Stimulated activated CD4-positive, alpha-beta T cell treated with anti-CD3 and anti-CD28 coated beads, TNF-alpha, amount 100 ng/mL, for 4 hours (primary cell): ENCODE measurements around the gene ANKRD45.
A peak's percentile ranks its signal among the peaks of the same experiment; 100 is the strongest.
"Not testable (repeated sequence)": the region's sequence is repeated elsewhere in the genome, so short reads cannot be mapped to it uniquely, and the experiment has no call there.

ENCODE experiments used
- DNase-seq, 3 experiments: peaks; one replicate each; pipeline ENCODE4 v3.0.0-alpha.2; 2020; ENCODE audit warnings: low read depth in 3 of 3

The ANKRD45 gene

DNA sequence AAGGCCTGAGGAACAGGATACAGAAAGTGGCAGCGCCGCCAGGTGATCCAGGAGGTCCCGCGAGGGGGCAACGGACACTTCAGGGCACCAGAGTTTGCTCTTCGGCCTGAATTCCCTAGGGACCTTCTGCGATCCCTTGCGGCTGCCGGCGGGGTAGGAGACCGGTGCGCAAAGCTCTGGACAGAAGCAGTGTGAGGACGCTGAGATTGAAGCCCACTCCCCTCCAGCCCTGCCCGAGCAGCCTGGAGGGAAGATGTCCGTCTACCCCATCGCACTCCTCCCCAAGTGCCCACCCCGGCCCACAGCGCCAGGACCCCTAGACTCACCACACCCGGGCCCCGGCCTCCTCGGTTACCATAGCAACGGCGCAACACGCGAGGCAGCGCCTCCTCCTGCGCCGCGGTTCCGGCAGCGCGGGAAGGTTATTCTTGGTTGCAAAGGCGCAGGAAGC lies at the start of gene ANKRD45:
ANKRD45 (minus strand) TSS at position 361 of the 451 bp plus-strand sequence. CDS start 10,433 bp downstream, outside the sequence.
- DNase-seq, result no peak

DNA sequence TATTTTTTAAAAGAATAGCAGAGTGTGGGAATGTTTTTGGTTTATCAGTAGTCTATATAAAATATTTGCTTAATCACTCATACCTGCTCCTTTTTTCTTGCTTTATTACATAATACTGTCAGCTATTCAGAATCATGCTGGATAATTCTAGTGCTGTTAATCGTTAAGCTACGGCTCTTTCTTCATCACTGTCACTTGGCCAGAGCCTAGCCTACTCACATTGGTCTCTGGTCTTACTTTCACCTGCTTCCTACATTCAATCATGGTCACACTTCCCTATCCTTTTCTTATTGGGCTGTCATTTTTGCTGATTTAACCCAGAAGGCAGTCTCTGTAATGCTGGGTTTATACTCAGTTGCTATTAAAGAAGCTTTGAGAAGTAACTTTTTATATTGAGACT lies 47.6 kb upstream of the ANKRD45 start:
- no peak for DNase-seq

DNA sequence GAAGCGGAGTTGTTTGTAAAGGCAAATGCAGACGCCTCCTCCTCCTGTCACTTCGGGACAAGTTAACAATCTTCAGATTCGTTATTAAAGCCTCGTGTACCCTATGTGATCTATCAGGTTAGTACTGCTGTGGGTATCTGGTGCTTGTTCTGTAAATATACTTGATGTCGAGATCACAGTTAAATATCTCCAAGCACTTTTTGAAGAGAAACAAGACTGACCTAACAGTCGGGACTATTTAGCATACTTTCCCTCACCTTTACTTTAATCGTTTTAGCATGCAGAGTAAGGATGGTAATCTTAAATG lies 45.8 kb upstream of the ANKRD45 start:
- DNase-seq, result no peak

DNA sequence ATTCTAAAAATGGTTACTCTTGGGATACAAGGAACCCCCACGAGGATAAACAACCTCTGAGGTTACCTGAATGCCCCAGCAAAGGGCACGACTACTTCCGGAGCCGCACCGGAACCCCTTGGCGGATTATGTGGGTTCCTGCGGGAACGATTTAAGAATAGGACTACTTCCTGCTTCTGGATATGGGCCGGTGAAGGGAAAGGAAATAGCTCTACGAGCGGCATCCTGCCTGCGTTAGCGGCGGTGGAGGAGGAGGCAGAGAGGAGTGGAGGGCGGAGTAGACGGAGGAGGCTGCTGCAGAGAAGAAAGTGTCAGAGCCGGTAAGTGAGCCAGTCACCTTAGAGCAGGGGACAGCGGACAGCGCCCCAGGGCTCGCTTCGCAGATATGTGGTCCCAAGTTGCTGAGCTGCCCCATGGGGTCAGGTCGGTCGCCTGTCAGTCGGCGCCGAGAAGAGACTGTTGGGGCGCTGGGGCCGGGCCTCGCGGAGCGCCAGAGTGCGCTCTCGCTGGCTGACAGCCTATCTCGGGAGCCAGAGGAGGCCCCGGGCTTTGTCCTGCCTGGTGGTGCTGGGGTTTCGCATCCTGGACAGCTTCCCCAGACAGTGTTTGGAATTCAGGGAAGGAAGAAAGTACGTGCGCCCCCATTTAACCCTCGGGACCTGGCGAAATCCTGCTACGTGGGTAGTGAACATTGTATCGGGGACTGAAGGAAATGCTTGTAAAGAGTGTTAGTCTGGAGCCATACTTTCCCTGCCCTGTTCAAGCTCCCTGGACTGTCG lies 45.3 kb upstream of the ANKRD45 start, which contains the start of gene KLHL20:
KLHL20 (plus strand) TSS at position 223 of the 779 bp plus-strand sequence. CDS start 1,063 bp downstream, outside the sequence.
- peak; percentile 57 to 70 (median 69) for DNase-seq

DNA sequence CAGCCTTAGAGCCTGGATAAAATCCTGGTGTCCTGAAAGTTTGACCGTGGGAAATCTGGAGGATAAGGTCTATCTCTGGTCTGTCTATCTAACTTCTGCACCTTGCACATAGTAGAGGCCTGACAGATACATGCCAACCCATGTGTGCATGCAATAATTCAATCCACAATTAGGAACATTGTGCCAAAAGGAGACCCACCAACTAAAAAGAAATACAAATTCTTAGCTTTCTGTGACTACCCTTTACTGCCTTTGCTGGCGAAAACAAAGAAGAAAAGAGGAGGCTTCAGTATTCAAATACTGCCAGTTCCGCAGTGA lies 44.7 kb upstream of the ANKRD45 start:
- DNase-seq, result no peak

GRCh38 chr1:173708787-173709186 lies 39.1 kb upstream of the ANKRD45 start:
- DNase-seq, result no peak

- DNase-seq, result no peak
Measured at GRCh38 chr1:173705117-173705516, 35.5 kb upstream of the ANKRD45 start.

DNA sequence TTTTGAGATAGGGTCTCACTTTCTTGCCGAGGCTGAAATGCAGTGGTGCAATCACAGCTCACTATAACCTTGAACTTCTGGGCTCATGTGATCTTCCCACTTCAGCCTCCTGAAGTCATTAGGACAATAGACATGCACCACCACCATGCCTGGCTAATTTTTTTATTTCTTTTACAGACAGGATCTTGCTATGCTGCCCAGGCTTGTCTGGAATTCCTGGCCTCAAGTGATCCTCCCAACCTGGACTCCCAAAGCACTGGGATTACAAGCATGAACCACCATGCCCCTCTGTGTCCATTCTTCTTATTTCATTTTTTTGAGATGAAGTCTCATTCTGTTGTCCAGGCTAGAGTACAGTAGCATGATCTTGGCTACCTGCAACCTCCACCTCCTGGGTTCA lies 33.1 kb upstream of the ANKRD45 start:
- no peak for DNase-seq

- not testable (repeated sequence) for DNase-seq
Measured at GRCh38 chr1:173701299-173701698, 31.6 kb upstream of the ANKRD45 start.

DNA sequence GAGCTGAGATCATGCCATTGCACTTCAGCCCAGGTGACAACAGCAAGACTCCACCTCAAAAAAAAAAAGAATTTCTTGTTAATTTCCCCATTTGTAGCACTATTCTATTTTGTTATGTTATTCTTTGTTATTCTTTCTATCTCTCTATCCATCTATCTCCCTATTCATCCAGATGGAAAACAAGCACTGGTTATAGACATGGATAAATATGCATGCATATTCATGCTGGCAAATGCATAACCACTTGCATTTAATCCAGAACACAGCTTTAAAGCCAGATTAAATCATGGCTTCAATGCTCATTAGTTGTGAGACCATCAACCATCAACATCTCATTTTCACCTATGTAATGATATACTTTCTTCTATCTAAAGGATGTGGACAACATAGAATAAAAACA lies 23.6 kb upstream of the ANKRD45 start:
- DNase-seq, result no peak

- no peak for DNase-seq
Measured at GRCh38 chr1:173688300-173688699, 18.6 kb upstream of the ANKRD45 start.

- DNase-seq, result not testable (repeated sequence)
Measured at GRCh38 chr1:173685121-173685520, 15.5 kb upstream of the ANKRD45 start.

- DNase-seq, result not testable (repeated sequence)
Measured at GRCh38 chr1:173683838-173684237, 14.2 kb upstream of the ANKRD45 start.

DNA sequence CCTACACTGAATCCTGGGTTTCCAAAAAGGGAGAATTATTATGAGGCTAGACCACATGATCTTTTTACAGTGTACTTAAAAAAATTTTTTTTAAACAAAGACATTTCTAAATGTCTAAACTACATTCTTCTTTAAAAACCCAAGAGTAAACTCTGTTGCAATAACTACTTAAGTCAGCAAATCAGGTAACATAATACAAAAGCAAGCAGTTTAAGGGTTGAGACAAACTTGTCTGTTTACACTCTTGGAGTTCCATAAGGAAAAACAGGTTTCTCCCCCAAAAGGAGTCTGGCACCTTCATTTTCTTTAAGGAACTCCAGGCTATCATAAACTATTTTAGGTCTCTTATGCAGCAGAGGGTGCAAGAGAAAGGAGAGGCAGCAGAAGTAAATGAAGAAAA lies 12.5 kb upstream of the ANKRD45 start:
- DNase-seq, result no peak

DNA sequence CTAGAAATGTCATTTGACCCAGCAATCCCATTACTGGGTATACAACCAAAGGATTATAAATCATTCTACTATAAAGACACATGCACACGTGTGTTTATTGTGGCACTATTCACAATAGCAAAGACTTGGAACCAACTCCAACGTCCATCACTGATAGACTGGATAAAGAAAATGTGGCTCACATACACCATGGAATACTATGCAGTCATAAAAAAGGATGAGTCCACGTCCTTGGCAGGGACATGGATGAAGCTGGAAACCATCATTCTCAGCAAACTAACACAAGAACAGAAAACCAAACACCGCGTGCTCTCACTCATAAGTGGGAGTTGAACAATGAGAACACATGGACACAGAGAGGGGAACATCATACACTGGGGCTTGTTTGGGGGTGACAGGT lies 10.5 kb upstream of the ANKRD45 start:
- DNase-seq, result not testable (repeated sequence)

- not testable (repeated sequence) for DNase-seq
Measured at GRCh38 chr1:173674496-173674895, 4.8 kb upstream of the ANKRD45 start.

DNA sequence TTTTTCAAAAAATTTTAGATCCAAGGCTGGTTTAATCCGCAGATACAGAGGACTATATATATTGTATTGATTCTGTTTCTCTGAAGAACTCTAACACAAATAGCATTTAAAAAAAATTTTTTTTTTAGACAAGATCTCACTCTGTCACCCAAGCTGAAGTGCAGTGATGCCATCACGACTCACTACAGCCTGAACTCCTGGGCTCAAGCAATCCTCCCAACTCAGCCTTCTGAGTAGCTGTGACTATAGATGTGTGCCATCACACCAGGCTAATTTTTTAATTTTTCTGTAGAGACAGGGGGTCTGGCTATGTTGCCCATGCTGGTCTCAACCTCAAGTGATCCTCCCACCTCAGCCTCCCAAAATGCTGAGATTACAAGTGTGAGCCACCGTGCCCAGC lies 3.0 kb downstream of the ANKRD45 start:
- no peak for DNase-seq

DNA sequence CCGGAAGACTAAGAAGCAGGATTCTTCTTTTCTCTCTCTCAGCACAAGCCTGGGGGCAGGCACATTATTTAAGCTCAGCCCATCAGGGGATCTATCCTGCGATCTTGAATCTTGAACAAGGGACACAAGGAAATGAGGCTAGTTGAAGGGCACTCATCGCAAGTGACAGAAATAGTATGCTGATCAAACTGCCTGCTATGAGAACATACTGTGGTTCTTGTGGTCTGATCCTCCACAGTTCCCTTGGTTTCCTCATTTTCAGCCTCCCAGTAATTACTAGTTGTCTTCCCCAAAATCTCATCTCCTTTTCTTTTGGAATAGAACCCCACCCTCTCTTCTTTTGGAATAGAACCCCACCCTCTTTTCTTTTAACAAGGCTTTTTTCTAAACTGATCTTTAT lies 6.5 kb downstream of the ANKRD45 start:
- DNase-seq, result no peak

DNA sequence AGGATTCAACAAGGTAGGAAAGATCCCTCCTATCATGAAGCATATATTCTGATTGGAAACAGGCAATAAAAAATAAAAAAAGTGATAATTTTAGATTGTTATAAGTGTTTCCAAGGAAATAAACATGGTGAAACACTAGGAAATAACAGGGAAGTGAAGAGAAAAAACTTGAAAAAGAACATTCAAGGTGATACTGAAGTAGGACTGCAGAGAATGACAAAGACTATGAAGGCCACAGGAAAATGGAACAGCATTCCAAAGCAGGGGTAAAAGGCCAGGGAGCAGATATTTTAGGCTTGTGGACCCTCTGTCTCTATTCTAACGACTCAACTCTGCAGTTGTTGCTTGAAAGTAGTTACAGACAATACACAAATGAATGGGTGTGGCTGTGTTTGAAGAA lies 7.9 kb downstream of the ANKRD45 start:
- no peak for DNase-seq

DNA sequence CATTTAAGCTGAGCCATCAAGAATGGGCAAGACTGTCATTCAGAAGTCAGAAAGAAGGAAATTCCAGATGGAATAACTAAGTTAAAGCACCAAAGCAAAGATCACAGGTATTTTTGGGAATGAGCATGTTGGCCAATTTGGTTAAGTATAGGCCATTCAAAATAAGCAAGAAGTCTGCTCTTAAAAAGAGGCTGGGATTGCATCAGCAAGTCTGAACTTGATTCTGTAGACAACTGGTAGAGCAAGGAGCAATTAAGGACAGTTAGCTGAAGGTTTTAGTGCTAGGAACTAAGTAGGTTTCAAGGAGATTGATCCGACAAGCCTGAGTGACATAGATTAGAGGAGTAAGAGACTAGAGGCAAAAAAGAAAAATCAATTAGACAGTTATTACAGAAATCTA lies 8.4 kb downstream of the ANKRD45 start:
- DNase-seq, result no peak

- DNase-seq, result no peak
Measured at GRCh38 chr1:173660306-173660705, 9.3 kb downstream of the ANKRD45 start.

DNA sequence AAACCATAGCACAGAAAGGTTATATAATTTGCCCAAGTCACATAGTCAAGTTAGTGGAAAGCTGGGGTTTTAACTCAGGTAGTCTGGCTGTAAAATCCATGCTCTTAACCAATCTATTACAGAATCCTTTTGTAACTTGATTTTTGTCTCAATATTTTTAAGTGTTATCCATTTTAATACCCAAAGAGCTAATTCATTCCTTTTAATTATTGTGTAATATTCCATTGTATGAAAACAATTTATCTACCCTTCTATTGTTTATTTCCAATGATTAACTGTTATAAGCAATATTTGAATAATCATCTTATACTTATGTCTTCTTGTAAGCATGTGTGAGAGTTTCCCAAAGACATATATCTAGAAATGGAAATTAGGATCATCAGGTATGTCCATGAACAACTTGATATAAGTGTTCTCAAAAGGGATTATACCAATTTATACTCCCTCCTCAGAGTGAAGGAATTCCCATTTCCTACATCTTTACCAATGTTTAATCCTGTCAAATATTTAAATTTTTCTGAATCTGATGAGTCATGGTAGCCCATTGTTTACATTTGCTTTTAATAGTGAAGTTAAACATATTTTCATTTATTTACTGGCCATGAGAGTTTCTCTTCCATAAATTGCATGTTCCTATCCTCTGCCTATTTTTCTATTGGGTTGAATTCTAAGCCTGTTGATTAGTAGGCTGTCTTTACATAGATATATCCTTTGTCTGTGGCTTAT lies 20.6 kb downstream of the ANKRD45 start:
- no peak for DNase-seq

- DNase-seq, result no peak
Measured at GRCh38 chr1:173646656-173647055, 23.0 kb downstream of the ANKRD45 start.
